ENCODE results near the gene TUBA1C.

- TF ChIP-seq EP300 (IDR thresholded peaks at IDR 0.05) = no peak
- TF ChIP-seq POLR2AphosphoS5 (IDR thresholded peaks at IDR 0.05) = no peak
These were observed 27.8 kb downstream of the TUBA1C start for GRCh38 chr12:49292729-49293055.
